ENCODE measurements around the gene SLC27A5. TPM values are rescaled to one million over a fixed set of nuclear protein-coding genes. Genes with fewer than 3 reads are reported as not detected.

SLC27A5 gene
- total RNA-seq (10 to 100 TPM in 1 of 2 donors, 1 to 10 TPM in 1; 9.5 to 25.5 TPM), polyA plus RNA-seq (ENCODE audit: insufficient read length in 2 of 2) (10 to 100 TPM; 21.4 to 24.4 TPM)
- long read RNA-seq, donor 1, full-length matches to known transcripts: 22 of 22 reads
- long read RNA-seq, donor 1, partial matches to known transcripts: 0 of 22 reads
- long read RNA-seq, donor 1, other reads (novel, unspliced or antisense): 0 of 22 reads
- long read RNA-seq, donor 2, full-length matches to known transcripts: 8 of 8 reads
- long read RNA-seq, donor 2, partial matches to known transcripts: 0 of 8 reads
- long read RNA-seq, donor 2, other reads (novel, unspliced or antisense): 0 of 8 reads
- long read RNA-seq, donor 3, transcript SLC27A5-204 (3 exons, 643 nt): major isoform, 5 of 8 reads
- long read RNA-seq, donor 3, partial matches to known transcripts: 0 of 8 reads
- long read RNA-seq, donor 3, other reads (novel, unspliced or antisense): 0 of 8 reads
- long read RNA-seq, donor 4, full-length matches to known transcripts: 9 of 9 reads
- long read RNA-seq, donor 4, partial matches to known transcripts: 0 of 9 reads
- long read RNA-seq, donor 4, other reads (novel, unspliced or antisense): 0 of 9 reads

DNA sequence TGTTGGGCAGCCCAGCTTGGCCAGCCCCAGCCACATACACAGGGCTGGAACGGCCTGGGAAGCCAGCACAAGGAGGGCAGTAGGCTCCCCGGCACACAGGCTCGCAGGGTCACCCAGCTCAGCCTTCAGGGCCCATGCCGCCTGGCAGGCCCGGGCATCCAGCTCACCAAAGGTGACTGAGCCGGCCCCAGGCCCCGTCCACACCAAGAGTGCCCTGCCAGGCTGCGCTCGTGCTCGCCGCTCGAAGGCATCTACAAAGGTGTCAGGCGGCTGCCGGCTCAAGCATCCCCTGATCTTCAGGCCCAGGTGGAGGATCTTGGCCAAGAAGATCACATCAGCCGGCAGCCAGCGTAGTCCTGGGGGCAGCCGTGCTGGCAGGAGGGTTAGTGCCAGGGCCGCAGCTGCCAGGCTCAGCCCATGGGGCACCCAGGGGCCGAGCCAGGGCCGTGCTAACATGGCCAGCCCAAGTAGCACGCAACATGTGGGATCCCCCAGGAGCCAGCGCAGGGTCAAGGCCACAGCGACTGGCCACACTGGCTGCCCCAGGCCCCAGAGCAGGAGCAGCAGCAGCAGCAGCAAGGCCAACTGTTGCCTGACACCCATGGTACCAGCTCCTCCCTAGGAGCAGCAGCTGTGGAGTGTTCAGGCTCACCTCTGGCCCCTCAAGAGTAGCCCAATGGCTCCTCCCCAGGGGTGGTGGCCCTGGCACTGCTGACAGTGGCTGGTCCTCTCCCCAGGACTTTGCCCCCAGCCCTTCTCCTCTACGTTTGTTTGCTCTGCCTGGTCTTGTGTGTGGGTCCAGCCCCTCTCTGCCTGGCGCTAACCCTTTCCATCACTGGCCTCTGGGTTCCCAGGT, at the start of gene SLC27A5:
TSS of gene SLC27A5 (minus strand) at position 640 of the 856 bp plus-strand sequence. CDS start at position 603, 37 bp downstream.
- H3K4me1 ChIP-seq (ENCODE audit: control insufficient read depth, insufficient read depth, low read length): peaks cover 19% of the 10 kb centered on the region
- H3K27me3 ChIP-seq (ENCODE audit: control insufficient read depth, insufficient read depth, low read length): no peaks in the 10 kb centered on the region
- H3K4me3 ChIP-seq (ENCODE audit: low read depth, low read length): no peak within 1 kb of the TSS
- no peak within 1 kb of the TSS for H3K27ac ChIP-seq (ENCODE audit: low read depth, low read length)
- WGBS (ENCODE audit: insufficient coverage): 88% methylated on average over 25 of the region's 25 CpGs
- peaks cover 60% of the 10 kb centered on the region for H3K36me3 ChIP-seq (ENCODE audit: control insufficient read depth, insufficient read depth, low read length)
- DNase-seq (ENCODE audit: low read depth in 4 of 6, low spot score in 6 of 6): no peak
- H3K9me3 ChIP-seq (ENCODE audit: control insufficient read depth, insufficient read depth, low read length): no peaks in the 10 kb centered on the region

DNA sequence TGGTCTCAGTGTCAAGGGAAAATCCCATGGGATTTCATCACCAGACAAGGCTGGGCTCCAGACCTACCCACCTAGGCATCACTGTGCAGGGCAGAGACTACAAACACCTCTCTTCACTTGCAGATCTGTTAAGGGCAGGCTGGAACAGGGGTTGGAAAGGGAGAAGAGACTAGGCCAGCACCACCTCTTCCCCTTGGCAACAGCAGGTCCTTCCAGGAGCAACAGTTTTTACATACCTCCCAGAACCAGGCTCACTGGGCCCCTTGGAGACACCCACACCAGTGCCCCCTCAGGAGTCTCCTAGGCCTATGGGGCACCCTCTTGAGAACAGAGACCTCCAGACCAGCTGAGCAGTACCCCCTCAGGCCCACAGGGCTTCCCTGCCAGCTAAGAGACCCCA, 49.1 kb upstream of the SLC27A5 start:
- H3K4me3 ChIP-seq (ENCODE audit: low read depth, low read length): no peak overlapping the region
- H3K27ac ChIP-seq (ENCODE audit: low read depth, low read length): no peak overlapping the region
- no peaks in the 10 kb centered on the region for H3K9me3 ChIP-seq (ENCODE audit: control insufficient read depth, insufficient read depth, low read length)
- H3K27me3 ChIP-seq (ENCODE audit: control insufficient read depth, insufficient read depth, low read length): peaks cover 4% of the 10 kb centered on the region
- DNase-seq (ENCODE audit: low read depth in 4 of 6, low spot score in 6 of 6): no peak
- H3K4me1 ChIP-seq (ENCODE audit: control insufficient read depth, insufficient read depth, low read length): peaks cover 69% of the 10 kb centered on the region
- H3K36me3 ChIP-seq (ENCODE audit: control insufficient read depth, insufficient read depth, low read length): peaks cover 18% of the 10 kb centered on the region

DNA sequence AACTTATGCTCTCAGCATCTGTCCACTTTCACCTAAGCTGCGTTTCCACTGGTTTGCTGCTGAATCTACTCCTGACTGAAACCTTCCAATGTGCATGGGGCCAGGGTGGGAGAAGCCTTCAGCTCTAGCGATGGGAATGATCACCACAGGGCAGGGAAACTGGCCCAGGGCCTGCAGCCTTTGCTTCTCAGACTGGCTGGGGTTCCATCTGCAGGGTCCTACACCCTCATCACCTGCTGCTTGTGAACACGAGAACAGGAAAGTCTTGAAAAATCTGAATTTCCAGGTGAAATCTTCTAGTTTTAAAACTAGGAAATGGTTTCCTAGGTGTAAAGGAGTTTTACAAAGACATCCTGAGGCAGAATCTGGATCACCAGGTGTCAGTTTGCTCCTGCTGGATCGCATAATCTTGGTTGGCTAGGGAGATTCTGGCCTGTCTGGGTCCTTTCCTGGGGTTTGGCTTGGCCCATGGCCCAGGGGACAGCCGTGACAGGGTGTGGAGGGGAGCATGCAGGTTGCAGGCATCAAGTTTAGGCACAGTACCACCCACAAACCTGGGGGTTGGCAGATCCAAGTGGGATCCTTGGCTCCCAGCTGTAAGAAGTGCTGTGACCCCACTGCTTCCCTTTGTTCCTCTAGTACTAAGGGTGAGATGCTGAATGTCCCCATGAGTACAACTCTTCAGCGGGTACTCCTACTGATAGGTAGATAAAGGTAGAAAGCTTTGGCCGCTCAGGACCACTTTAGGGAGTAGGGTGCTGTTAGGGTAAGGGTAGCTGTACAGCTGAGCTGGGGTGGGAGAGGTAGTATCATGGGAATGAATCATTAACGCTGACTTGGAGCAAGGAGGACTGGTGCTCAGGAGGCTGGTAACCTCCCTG, 48.5 kb upstream of the SLC27A5 start:
- Histone ChIP-seq H3K4me3 (ENCODE audit: low read depth, low read length) (peak overlapping the region; percentile 97), H3K36me3 (ENCODE audit: control insufficient read depth, insufficient read depth, low read length) (peaks cover 23% of the 10 kb centered on the region), H3K27me3 (ENCODE audit: control insufficient read depth, insufficient read depth, low read length) (peaks cover 4% of the 10 kb centered on the region), H3K4me1 (ENCODE audit: control insufficient read depth, insufficient read depth, low read length) (peaks cover 75% of the 10 kb centered on the region), H3K27ac (ENCODE audit: low read depth, low read length) (peak overlapping the region; percentile 100), H3K9me3 (ENCODE audit: control insufficient read depth, insufficient read depth, low read length) (no peaks in the 10 kb centered on the region)
- WGBS (ENCODE audit: insufficient coverage): 80% methylated on average over 5 of the region's 8 CpGs
- DNase-seq (ENCODE audit: low read depth in 4 of 6, low spot score in 6 of 6): no peak

GRCh38 chr19:58559275-58560006, 47.6 kb upstream of the SLC27A5 start:
- H3K9me3 ChIP-seq (ENCODE audit: control insufficient read depth, insufficient read depth, low read length): no peaks in the 10 kb centered on the region
- WGBS (ENCODE audit: insufficient coverage): under 1% methylated on average over 33 of the region's 33 CpGs
- H3K27me3 ChIP-seq (ENCODE audit: control insufficient read depth, insufficient read depth, low read length): peaks cover 4% of the 10 kb centered on the region
- peak overlapping the region; percentile 100 for H3K27ac ChIP-seq (ENCODE audit: low read depth, low read length)
- H3K36me3 ChIP-seq (ENCODE audit: control insufficient read depth, insufficient read depth, low read length): peaks cover 23% of the 10 kb centered on the region
- peak overlapping the region; percentile 97 for H3K4me3 ChIP-seq (ENCODE audit: low read depth, low read length)
- peaks cover 82% of the 10 kb centered on the region for H3K4me1 ChIP-seq (ENCODE audit: control insufficient read depth, insufficient read depth, low read length)
- peak in 3 of 6 donors; percentile 90 to 97 (median 96) for DNase-seq (ENCODE audit: low read depth in 4 of 6, low spot score in 6 of 6)

GRCh38 chr19:58558623-58559274, 47.0 kb upstream of the SLC27A5 start:
- Histone ChIP-seq H3K4me1 (ENCODE audit: control insufficient read depth, insufficient read depth, low read length) (peaks cover 87% of the 10 kb centered on the region), H3K27me3 (ENCODE audit: control insufficient read depth, insufficient read depth, low read length) (peaks cover 4% of the 10 kb centered on the region), H3K4me3 (ENCODE audit: low read depth, low read length) (peak overlapping the region; percentile 97), H3K9me3 (ENCODE audit: control insufficient read depth, insufficient read depth, low read length) (no peaks in the 10 kb centered on the region), H3K27ac (ENCODE audit: low read depth, low read length) (peak overlapping the region; percentile 100), H3K36me3 (ENCODE audit: control insufficient read depth, insufficient read depth, low read length) (peaks cover 26% of the 10 kb centered on the region)
- 0% methylated on average over 76 of the region's 76 CpGs for WGBS (ENCODE audit: insufficient coverage)
- DNase-seq (ENCODE audit: low read depth in 4 of 6, low spot score in 6 of 6): peak; percentile 95 to 100 (median 98)

- Histone ChIP-seq H3K4me3 (ENCODE audit: low read depth, low read length) (peak within 1 kb of the TSS; percentile 97), H3K36me3 (ENCODE audit: control insufficient read depth, insufficient read depth, low read length) (peaks cover 30% of the 10 kb centered on the region), H3K4me1 (ENCODE audit: control insufficient read depth, insufficient read depth, low read length) (peaks cover 85% of the 10 kb centered on the region), H3K9me3 (ENCODE audit: control insufficient read depth, insufficient read depth, low read length) (no peaks in the 10 kb centered on the region), H3K27me3 (ENCODE audit: control insufficient read depth, insufficient read depth, low read length) (peaks cover 4% of the 10 kb centered on the region), H3K27ac (ENCODE audit: low read depth, low read length) (peak within 1 kb of the TSS; percentile 100)
- peak in 2 of 6 donors; percentile 22 to 51 for DNase-seq (ENCODE audit: low read depth in 4 of 6, low spot score in 6 of 6)
- under 1% methylated on average over 62 of the region's 62 CpGs for WGBS (ENCODE audit: insufficient coverage)
Measured at GRCh38 chr19:58558066-58558622, 46.4 kb upstream of the SLC27A5 start, which contains the start of gene UBE2M. Gene UBE2M, minus strand, starts transcription at chr19:58558611. Its CDS starts 230 bp downstream, at chr19:58558381.

DNA sequence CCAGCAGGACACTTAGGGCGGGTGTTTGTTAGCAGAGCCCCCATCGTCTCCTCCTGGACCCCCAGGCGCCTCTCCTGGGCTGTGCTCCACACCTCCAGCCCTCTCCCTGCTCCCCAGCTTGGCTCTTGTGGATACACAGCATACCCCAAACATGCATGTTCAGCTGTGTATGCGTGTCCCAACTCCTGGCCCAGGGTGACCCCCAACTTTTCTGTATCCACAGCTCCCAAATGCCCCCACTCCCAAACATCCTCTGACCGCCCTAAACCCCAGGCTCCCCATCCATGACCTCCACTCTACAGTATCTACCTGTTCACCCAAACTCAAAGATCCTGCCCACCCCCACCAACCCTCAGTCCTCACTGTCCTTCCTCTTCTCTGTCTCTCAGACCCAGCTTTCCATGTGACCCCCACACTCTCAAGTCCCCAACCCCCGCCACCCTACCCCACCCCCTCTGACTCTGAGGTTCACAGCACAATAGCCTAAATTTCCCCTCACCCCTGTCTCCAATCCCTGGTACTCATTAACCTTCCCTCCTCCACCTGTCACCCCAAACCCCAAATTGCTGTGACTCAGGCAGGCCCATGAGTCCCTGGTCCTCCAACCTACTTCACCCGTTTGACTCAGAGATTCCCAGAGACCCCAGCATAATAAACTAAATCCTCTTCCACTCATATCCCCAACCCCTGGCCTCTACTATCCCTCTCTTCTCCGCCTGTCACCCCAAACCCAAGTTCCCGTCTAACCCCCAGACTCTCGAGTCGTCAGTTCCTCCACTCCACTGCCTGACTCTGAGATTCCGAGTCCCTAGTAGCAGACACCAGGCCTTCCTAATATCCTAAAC, 45.7 kb upstream of the SLC27A5 start:
- Histone ChIP-seq H3K4me3 (ENCODE audit: low read depth, low read length) (peak overlapping the region; percentile 97), H3K4me1 (ENCODE audit: control insufficient read depth, insufficient read depth, low read length) (peaks cover 81% of the 10 kb centered on the region), H3K27me3 (ENCODE audit: control insufficient read depth, insufficient read depth, low read length) (peaks cover 4% of the 10 kb centered on the region), H3K36me3 (ENCODE audit: control insufficient read depth, insufficient read depth, low read length) (peaks cover 36% of the 10 kb centered on the region), H3K27ac (ENCODE audit: low read depth, low read length) (peak overlapping the region; percentile 82), H3K9me3 (ENCODE audit: control insufficient read depth, insufficient read depth, low read length) (no peaks in the 10 kb centered on the region)
- no peak for DNase-seq (ENCODE audit: low read depth in 4 of 6, low spot score in 6 of 6)
- WGBS (ENCODE audit: insufficient coverage): 34% methylated on average over 12 of the region's 12 CpGs
